Measurements from ENCODE around the gene LRFN2.

The LRFN2 gene

GRCh38 chr6:40587240-40588069 is at the start of gene LRFN2:
Gene LRFN2, minus strand, starts transcription at chr6:40587364.
- no peak for FAIRE-seq

GRCh38 chr6:40634429-40634828 is 47.3 kb upstream of the LRFN2 start:
- FAIRE-seq, result no peak

GRCh38 chr6:40631744-40632143 is 44.6 kb upstream of the LRFN2 start:
- FAIRE-seq, result no peak

- no peak for FAIRE-seq
Observed at GRCh38 chr6:40630488-40630887, 43.3 kb upstream of the LRFN2 start.

- FAIRE-seq, result no peak
Observed at GRCh38 chr6:40630051-40630450, 42.9 kb upstream of the LRFN2 start.

- no peak for FAIRE-seq
Observed at GRCh38 chr6:40629463-40629862, 42.3 kb upstream of the LRFN2 start.

- FAIRE-seq, result no peak
Observed at GRCh38 chr6:40627316-40627715, 40.2 kb upstream of the LRFN2 start.

GRCh38 chr6:40626886-40627285 is 39.7 kb upstream of the LRFN2 start:
- FAIRE-seq, result no peak

- FAIRE-seq, result no peak
Observed at GRCh38 chr6:40623932-40624331, 36.8 kb upstream of the LRFN2 start.

GRCh38 chr6:40623178-40623577 is 36.0 kb upstream of the LRFN2 start:
- no peak for FAIRE-seq

- FAIRE-seq, result no peak
Observed at GRCh38 chr6:40620574-40621240, 33.5 kb upstream of the LRFN2 start.

GRCh38 chr6:40614671-40615070 is 27.5 kb upstream of the LRFN2 start:
- no peak for FAIRE-seq

- FAIRE-seq, result no peak
Observed at GRCh38 chr6:40611912-40612311, 24.7 kb upstream of the LRFN2 start.

GRCh38 chr6:40611434-40611833 is 24.3 kb upstream of the LRFN2 start:
- no peak for FAIRE-seq

- no peak for FAIRE-seq
Observed at GRCh38 chr6:40610229-40610628, 23.1 kb upstream of the LRFN2 start.

GRCh38 chr6:40606981-40607380 is 19.8 kb upstream of the LRFN2 start:
- FAIRE-seq, result no peak

- FAIRE-seq, result no peak
Observed at GRCh38 chr6:40606526-40606925, 19.4 kb upstream of the LRFN2 start.

GRCh38 chr6:40604082-40604481 is 16.9 kb upstream of the LRFN2 start:
- FAIRE-seq, result no peak

- no peak for FAIRE-seq
Observed at GRCh38 chr6:40599555-40599954, 12.4 kb upstream of the LRFN2 start.

- no peak for FAIRE-seq
Observed at GRCh38 chr6:40598516-40598915, 11.4 kb upstream of the LRFN2 start.

GRCh38 chr6:40597301-40597700 is 10.1 kb upstream of the LRFN2 start:
- no peak for FAIRE-seq

- no peak for FAIRE-seq
Observed at GRCh38 chr6:40588480-40588879, 1.3 kb upstream of the LRFN2 start.

GRCh38 chr6:40588070-40588384 is 863 bp upstream of the LRFN2 start:
- FAIRE-seq, result no peak

- no peak for FAIRE-seq
Observed at GRCh38 chr6:40586369-40587201, 579 bp downstream of the LRFN2 start.
